Endothelial cell of umbilical vein (primary cell): ENCODE results near the gene GMEB2.

ENCODE experiments used
- POLR2A ChIP-seq: IDR thresholded peaks from 2 replicates; pipeline ENCODE4 v1.6.1; 2012; ENCODE audit warnings: low read depth, mild to moderate bottlenecking, control low read depth, low read length
- TF ChIP-seq, protein P1 (sequence below), 2 donors: IDR thresholded peaks; 1 replicate in 1 of 2; 2 replicates in 1 of 2; pipeline ENCODE4 v1.5.1; 2011; ENCODE audit warnings: low read length in 2 of 2, mild to moderate bottlenecking in 2 of 2, moderate library complexity in 2 of 2, control low read depth in 1 of 2, inconsistent platforms in 1 of 2, low read depth in 1 of 2; ENCODE audit not compliant: insufficient read depth in 1 of 2; ENCODE audit errors: extremely low read depth in 1 of 2

GRCh38 chr20:63592661-63593060 is 34.2 kb downstream of the GMEB2 start:
- TF ChIP-seq POLR2A: no peak
- TF ChIP-seq, protein P1, sequence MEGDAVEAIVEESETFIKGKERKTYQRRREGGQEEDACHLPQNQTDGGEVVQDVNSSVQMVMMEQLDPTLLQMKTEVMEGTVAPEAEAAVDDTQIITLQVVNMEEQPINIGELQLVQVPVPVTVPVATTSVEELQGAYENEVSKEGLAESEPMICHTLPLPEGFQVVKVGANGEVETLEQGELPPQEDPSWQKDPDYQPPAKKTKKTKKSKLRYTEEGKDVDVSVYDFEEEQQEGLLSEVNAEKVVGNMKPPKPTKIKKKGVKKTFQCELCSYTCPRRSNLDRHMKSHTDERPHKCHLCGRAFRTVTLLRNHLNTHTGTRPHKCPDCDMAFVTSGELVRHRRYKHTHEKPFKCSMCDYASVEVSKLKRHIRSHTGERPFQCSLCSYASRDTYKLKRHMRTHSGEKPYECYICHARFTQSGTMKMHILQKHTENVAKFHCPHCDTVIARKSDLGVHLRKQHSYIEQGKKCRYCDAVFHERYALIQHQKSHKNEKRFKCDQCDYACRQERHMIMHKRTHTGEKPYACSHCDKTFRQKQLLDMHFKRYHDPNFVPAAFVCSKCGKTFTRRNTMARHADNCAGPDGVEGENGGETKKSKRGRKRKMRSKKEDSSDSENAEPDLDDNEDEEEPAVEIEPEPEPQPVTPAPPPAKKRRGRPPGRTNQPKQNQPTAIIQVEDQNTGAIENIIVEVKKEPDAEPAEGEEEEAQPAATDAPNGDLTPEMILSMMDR (IDR thresholded peaks at IDR 0.05; ENCODE audit: extremely low read depth in 1 of 2, insufficient read depth in 1 of 2, low read depth in 1 of 2, low read length in 2 of 2): no peak
